Measurements from ENCODE around the gene TRIOBP. TPM values are rescaled to one million over a fixed set of nuclear protein-coding genes. Genes with fewer than 3 reads are reported as not detected.

Gene TRIOBP
- total RNA-seq, 1 donor from 2014 or later: 42.9 TPM

DNA sequence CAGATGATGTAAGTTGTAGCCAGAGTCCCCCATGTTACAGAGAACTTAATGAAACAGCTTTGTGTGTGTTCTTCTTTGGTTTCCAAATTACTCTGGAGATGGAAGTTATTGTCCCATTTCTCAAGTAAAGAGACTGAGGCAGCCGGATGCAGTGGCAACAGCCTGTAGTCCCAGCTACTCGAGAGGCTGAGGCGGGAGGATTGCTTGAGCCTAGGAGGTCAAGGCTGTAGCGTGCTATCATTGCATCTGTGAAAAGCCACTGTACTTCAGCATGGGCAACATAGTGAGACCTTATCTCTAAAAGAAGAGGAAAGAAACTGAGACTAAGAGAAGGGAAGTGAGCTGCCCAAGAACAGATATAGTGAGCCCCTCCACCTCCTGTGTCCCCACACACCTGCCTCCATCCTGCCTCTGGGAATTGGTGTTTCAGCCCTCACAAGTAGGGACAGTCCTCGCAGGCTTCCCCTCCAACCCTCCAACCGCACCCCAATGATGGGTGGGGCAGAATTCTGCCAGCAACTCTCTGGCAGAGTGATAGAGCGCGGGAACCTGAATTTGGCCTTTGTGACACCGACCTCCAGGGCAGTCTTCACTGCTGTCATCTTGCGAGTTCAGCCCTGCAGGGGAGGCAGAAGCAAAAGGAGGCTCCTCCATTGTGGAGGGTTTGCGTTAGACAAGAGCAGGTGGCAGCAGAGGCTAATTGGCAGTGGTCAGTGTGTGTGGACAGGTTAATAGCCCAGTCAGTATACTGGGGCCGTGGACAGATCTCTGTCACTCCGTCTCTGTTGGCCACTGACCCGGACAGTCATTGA, 36.7 kb upstream of the TRIOBP start:
- H3K4me1 Mint-ChIP-seq (ENCODE audit: unreplicated experiment): peaks cover 41% of the 10 kb centered on the region
- peak overlapping the region; percentile 83 for H3K4me3 Mint-ChIP-seq
- DNase-seq (ENCODE audit: extremely low spot score, unreplicated experiment): no peak
- no peaks in the 10 kb centered on the region for H3K36me3 Mint-ChIP-seq
- H3K27me3 Mint-ChIP-seq: no peaks in the 10 kb centered on the region
- H3K27ac Mint-ChIP-seq: peak overlapping the region; percentile 91
- TF ChIP-seq, protein P1, sequence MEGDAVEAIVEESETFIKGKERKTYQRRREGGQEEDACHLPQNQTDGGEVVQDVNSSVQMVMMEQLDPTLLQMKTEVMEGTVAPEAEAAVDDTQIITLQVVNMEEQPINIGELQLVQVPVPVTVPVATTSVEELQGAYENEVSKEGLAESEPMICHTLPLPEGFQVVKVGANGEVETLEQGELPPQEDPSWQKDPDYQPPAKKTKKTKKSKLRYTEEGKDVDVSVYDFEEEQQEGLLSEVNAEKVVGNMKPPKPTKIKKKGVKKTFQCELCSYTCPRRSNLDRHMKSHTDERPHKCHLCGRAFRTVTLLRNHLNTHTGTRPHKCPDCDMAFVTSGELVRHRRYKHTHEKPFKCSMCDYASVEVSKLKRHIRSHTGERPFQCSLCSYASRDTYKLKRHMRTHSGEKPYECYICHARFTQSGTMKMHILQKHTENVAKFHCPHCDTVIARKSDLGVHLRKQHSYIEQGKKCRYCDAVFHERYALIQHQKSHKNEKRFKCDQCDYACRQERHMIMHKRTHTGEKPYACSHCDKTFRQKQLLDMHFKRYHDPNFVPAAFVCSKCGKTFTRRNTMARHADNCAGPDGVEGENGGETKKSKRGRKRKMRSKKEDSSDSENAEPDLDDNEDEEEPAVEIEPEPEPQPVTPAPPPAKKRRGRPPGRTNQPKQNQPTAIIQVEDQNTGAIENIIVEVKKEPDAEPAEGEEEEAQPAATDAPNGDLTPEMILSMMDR (conservative IDR thresholded peaks at IDR 0.05): no peak
- H3K9me3 Mint-ChIP-seq: no peaks in the 10 kb centered on the region

DNA sequence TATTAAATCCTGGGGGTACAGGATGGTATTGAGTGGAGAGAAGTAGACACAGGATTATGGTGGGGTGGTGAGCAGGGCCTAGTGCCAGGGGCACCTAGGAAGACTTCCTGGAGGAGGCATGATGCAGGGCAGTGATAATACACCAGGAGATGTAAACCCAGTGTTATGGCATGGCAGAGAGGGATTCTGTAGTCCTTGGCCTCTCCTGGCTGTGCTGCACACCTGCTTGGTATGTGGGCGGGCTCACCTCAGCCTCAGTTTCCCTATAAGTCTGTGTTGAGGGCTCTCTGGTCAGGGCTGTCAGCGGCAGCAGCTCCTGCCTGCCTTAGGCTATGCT, 36.2 kb upstream of the TRIOBP start:
- H3K4me1 Mint-ChIP-seq (ENCODE audit: unreplicated experiment): peaks cover 41% of the 10 kb centered on the region
- TF ChIP-seq, protein P1 (conservative IDR thresholded peaks at IDR 0.05): no peak
- H3K27ac Mint-ChIP-seq: peak overlapping the region; percentile 91

DNA sequence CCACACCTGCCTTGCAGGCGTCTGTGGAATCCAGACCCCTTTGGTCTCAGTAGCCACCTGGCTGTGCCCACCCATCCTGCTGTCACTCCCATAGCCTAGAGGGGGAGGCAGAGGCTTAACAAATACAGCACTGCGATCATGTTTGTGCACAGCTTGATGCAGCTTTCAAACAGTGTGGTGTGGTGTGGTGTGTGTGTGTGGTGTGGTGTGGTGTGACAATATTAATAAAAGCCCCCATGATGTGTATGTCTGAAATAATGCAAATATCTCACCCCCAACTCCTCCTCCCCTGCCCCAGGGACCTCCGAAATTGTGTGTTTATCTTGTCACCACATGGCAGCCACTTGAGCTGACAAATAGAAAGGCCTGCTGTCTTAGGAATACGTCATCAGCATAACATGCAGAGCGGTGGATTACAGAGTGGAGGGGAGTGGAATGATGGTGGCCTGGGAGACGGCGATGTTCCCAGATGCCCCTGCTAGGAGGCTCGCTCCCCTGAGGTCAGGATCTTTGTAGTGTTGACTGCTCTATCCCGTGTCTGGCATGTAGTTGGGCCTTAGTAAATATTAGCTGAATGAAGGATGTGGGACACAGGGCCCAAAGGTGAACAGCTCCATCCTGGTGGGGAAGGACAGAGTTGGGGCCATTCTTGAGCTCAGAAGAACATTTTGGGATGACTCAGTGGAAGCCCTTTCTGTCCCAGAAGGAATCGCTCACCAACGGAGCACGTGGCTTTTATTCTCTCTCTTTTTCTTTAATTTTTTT, 35.5 kb upstream of the TRIOBP start:
- Mint-ChIP-seq H3K36me3 (peaks cover 3% of the 10 kb centered on the region), H3K9me3 (no peaks in the 10 kb centered on the region), H3K4me3 (peak overlapping the region; percentile 83), H3K27ac (peak overlapping the region; percentile 91), H3K4me1 (ENCODE audit: unreplicated experiment) (peaks cover 37% of the 10 kb centered on the region), H3K27me3 (no peaks in the 10 kb centered on the region)
- TF ChIP-seq, protein P1 (conservative IDR thresholded peaks at IDR 0.05): peak; percentile 50
- no peak for DNase-seq (ENCODE audit: extremely low spot score, unreplicated experiment)

More for the DNA sequence above, 36.2 kb upstream of the TRIOBP start:
- Mint-ChIP-seq H3K36me3 (no peaks in the 10 kb centered on the region), H3K9me3 (no peaks in the 10 kb centered on the region), H3K27me3 (no peaks in the 10 kb centered on the region), H3K4me3 (peak overlapping the region; percentile 83)
- DNase-seq (ENCODE audit: extremely low spot score, unreplicated experiment): no peak

DNA sequence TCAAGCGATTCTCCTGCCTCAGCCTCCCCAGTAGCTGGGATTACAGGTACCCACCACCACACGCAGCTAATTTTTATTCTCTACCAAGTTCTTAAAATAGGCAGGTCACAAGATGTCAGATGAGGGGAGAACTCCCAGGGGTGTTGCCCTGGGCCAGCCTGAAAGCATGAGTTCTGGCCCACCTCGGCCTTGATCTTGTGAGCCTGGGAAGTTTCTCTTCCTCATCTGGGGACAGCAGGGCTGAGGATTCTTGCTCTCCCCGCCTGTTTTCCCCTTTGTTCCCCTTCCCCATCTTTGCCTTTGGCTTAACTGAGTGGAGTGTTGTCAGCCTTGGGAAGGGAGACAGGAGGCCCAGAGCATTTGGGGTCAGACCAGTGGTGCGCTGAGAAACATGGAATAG, 34.8 kb upstream of the TRIOBP start:
- H3K9me3 Mint-ChIP-seq: no peaks in the 10 kb centered on the region
- H3K36me3 Mint-ChIP-seq: peaks cover 3% of the 10 kb centered on the region
- DNase-seq (ENCODE audit: extremely low spot score, unreplicated experiment): no peak
- peak overlapping the region; percentile 49 for H3K4me3 Mint-ChIP-seq
- H3K4me1 Mint-ChIP-seq (ENCODE audit: unreplicated experiment): peaks cover 35% of the 10 kb centered on the region
- H3K27me3 Mint-ChIP-seq: no peaks in the 10 kb centered on the region
- TF ChIP-seq, protein P1 (conservative IDR thresholded peaks at IDR 0.05): no peak
- peak overlapping the region; percentile 70 for H3K27ac Mint-ChIP-seq

DNA sequence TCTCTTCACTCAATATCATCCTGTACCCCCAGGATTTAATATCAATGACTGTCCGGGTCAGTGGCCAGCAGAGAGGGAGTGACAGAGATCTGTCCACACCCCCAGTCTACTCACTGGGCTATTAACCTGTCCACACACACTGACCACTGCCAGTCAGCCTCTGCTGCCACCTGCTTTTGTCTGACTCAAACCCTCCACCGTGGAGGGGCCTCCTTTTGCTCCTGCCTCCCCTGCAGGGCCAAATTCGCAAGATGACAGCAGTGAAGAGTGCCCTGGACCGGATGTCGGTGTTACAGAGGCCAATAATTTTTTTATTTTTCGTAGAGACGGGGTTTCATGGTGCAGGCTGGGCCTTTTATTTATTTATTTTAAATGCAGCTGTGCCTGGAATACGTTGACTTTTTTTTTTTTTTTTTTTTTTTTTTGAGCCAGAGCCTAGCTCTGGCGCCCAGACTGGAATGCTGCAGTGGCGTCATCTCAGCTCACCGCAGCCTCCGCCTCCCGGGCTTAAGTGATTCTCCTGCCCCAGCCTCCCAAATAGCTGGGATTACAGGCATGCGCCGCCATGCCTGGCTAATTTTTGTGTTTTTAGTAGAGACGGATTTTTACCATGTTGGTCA, 33.2 kb upstream of the TRIOBP start:
- H3K4me3 Mint-ChIP-seq: no peak overlapping the region
- H3K27ac Mint-ChIP-seq: no peak overlapping the region
- no peaks in the 10 kb centered on the region for H3K27me3 Mint-ChIP-seq
- DNase-seq (ENCODE audit: extremely low spot score, unreplicated experiment): no peak
- TF ChIP-seq, protein P1 (conservative IDR thresholded peaks at IDR 0.05): no peak
- no peaks in the 10 kb centered on the region for H3K9me3 Mint-ChIP-seq
- peaks cover 35% of the 10 kb centered on the region for H3K4me1 Mint-ChIP-seq (ENCODE audit: unreplicated experiment)
- H3K36me3 Mint-ChIP-seq: peaks cover 3% of the 10 kb centered on the region

Data from type B pancreatic cell (in vitro differentiated cells).